HG02798 (cell line): Measurements from ENCODE around the gene SDHAF2.

Experiments
- ATAC-seq: cut with Tn5 transposase; IDR thresholded peaks from one replicate; pipeline ENCODE4 v1.9.1; 2021; ENCODE audit warnings: mild to moderate bottlenecking; ENCODE audit not compliant: unreplicated experiment, poor library complexity

SDHAF2 gene

GRCh38 chr11:61494381-61494961 is 64.5 kb downstream of the SDHAF2 start:
- no peak for ATAC-seq

GRCh38 chr11:61495801-61496601 is 66.1 kb downstream of the SDHAF2 start:
- ATAC-seq = no peak
